Measurements from ENCODE around the gene RAB4B.

The RAB4B gene

GRCh38 chr19:40786060-40787037, 8.3 kb downstream of the RAB4B start:
- TF ChIP-seq GATA3 (IDR thresholded peaks at IDR 0.05; ENCODE audit: low read depth, low read length), result no peak
- TF ChIP-seq GATA2 (IDR thresholded peaks at IDR 0.05; ENCODE audit: low read depth, low read length), result no peak

- TF ChIP-seq GATA2 (IDR thresholded peaks at IDR 0.05; ENCODE audit: low read depth, low read length) (no peak), GATA3 (IDR thresholded peaks at IDR 0.05; ENCODE audit: low read depth, low read length) (no peak)
These were observed 13.3 kb downstream of the RAB4B start for GRCh38 chr19:40791349-40791748.

GRCh38 chr19:40791996-40792395, 13.9 kb downstream of the RAB4B start:
- TF ChIP-seq GATA2 (IDR thresholded peaks at IDR 0.05; ENCODE audit: low read depth, low read length) (no peak), GATA3 (IDR thresholded peaks at IDR 0.05; ENCODE audit: low read depth, low read length) (no peak)

GRCh38 chr19:40797166-40797962, 19.3 kb downstream of the RAB4B start:
- no peak for TF ChIP-seq GATA2 (IDR thresholded peaks at IDR 0.05; ENCODE audit: low read depth, low read length)
- TF ChIP-seq GATA3 (IDR thresholded peaks at IDR 0.05; ENCODE audit: low read depth, low read length), result no peak

DNA sequence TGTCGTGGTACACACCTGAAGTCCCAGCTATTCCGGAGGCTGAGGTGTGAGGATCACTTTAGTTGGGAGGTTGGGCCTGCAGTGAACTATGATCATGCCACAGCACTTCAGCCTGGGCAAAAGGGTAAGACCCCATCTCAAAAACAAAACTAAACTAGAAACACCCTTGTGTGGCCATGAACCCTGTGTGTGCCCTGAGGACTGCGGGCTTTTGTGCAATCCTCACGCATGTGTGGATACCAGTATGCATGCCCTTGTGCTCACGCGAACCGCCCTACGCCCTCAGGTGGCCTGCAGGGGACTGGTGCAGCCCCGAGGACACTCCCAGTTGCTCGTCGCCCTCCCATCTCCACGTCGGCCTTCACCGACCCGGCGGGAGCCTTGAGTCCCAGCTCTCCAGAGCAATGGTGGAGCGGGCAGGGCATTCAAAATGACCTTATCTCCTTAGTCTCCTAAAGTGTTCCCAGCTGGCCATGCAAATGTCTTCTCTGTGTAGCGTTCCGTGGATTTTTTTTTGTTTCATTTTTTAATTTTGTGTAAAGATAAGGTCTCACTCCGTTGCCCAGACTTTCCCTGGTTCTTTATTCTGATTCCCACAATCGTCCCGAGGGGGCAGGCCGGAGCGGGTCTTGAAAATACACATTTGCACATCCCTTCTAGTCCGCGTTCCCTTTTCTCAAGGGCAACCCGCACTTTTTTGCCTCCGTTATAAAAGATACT, 20.1 kb downstream of the RAB4B start:
- TF ChIP-seq GATA3 (IDR thresholded peaks at IDR 0.05; ENCODE audit: low read depth, low read length), result no peak
- peak; percentile 53 for TF ChIP-seq GATA2 (IDR thresholded peaks at IDR 0.05; ENCODE audit: low read depth, low read length)

GRCh38 chr19:40798683-40799557, 20.9 kb downstream of the RAB4B start, which contains the start of gene EGLN2:
EGLN2 (plus strand) TSS chr19:40799191; CDS start chr19:40800573, 1,382 bp downstream.
- no peak for TF ChIP-seq GATA2 (IDR thresholded peaks at IDR 0.05; ENCODE audit: low read depth, low read length)
- TF ChIP-seq GATA3 (IDR thresholded peaks at IDR 0.05; ENCODE audit: low read depth, low read length), result no peak

GRCh38 chr19:40799558-40800338, 21.7 kb downstream of the RAB4B start:
- TF ChIP-seq GATA3 (IDR thresholded peaks at IDR 0.05; ENCODE audit: low read depth, low read length) (no peak), GATA2 (IDR thresholded peaks at IDR 0.05; ENCODE audit: low read depth, low read length) (no peak)

- no peak for TF ChIP-seq GATA3 (IDR thresholded peaks at IDR 0.05; ENCODE audit: low read depth, low read length)
- no peak for TF ChIP-seq GATA2 (IDR thresholded peaks at IDR 0.05; ENCODE audit: low read depth, low read length)
These were observed 22.4 kb downstream of the RAB4B start for GRCh38 chr19:40800339-40800996.

GRCh38 chr19:40800997-40801377, 22.9 kb downstream of the RAB4B start:
- TF ChIP-seq GATA3 (IDR thresholded peaks at IDR 0.05; ENCODE audit: low read depth, low read length) (no peak), GATA2 (IDR thresholded peaks at IDR 0.05; ENCODE audit: low read depth, low read length) (no peak)

- TF ChIP-seq GATA3 (IDR thresholded peaks at IDR 0.05; ENCODE audit: low read depth, low read length) (no peak), GATA2 (IDR thresholded peaks at IDR 0.05; ENCODE audit: low read depth, low read length) (no peak)
These were observed 23.6 kb downstream of the RAB4B start for GRCh38 chr19:40801426-40802299.
